Colonic mucosa (tissue), 4 donors: ENCODE measurements around the gene CEP164. TPM values are rescaled to one million over a fixed set of nuclear protein-coding genes. Genes with fewer than 3 reads are reported as not detected.

ENCODE experiments used
- DNase-seq: peaks from one replicate; pipeline ENCODE4 v3.0.0-alpha.2; 2020
- H3K27ac ChIP-seq: fragments of 200-600 bp; one replicate; pipeline ENCODE4 v1.8.0; 2021
- H3K27me3 ChIP-seq: fragments of 200-600 bp; one replicate; pipeline ENCODE4 v1.8.0; 2021
- H3K36me3 ChIP-seq: fragments of 200-600 bp; one replicate; pipeline ENCODE4 v1.8.0; 2021
- H3K4me1 ChIP-seq: fragments of 200-600 bp; one replicate; pipeline ENCODE4 v1.8.0; 2021; ENCODE audit warnings: mild to moderate bottlenecking
- H3K4me3 ChIP-seq: fragments of 200-600 bp; one replicate; pipeline ENCODE4 v1.8.0; 2021
- H3K9ac ChIP-seq, 2 donors: one replicate each; pipeline ENCODE4 v1.7.0; 2013; ENCODE audit warnings: control low read depth in 2 of 2, low read depth in 2 of 2, low read length in 2 of 2
- H3K9me3 ChIP-seq: fragments of 200-600 bp; one replicate; pipeline ENCODE4 v1.8.0; 2021
- CTCF ChIP-seq: fragments of 200-600 bp; IDR thresholded peaks from one replicate; pipeline ENCODE4 v1.8.0; 2022; ENCODE audit warnings: antibody characterized with exemption, mild to moderate bottlenecking
- intact Hi-C: fragments of 100-400 bp; cut with DNase I; formaldehyde crosslinking; loops from one replicate; pipeline ENCODE4 v1.14.1; 2022
- total RNA-seq, 2 donors: library from RNA; stranded (reverse); fragmentation: NEBNext Ultra II Directional in 1 of 2; extraction: Animal tissue kit (Norgen Biotek cat#: 25700) in 1 of 2; gene quantifications; one replicate each; pipeline ENCODE4 v1.2.1, GENCODE V29; 2021
- donor health status: healthy.
- donor health status: DM: no; HTN: no; CAD: no.
- donor health status: DM: no; HTN: no; CAD: no.

CEP164 gene
- total RNA-seq, 2 donors from 2014 or later = 12.4 to 19.2 TPM

DNA sequence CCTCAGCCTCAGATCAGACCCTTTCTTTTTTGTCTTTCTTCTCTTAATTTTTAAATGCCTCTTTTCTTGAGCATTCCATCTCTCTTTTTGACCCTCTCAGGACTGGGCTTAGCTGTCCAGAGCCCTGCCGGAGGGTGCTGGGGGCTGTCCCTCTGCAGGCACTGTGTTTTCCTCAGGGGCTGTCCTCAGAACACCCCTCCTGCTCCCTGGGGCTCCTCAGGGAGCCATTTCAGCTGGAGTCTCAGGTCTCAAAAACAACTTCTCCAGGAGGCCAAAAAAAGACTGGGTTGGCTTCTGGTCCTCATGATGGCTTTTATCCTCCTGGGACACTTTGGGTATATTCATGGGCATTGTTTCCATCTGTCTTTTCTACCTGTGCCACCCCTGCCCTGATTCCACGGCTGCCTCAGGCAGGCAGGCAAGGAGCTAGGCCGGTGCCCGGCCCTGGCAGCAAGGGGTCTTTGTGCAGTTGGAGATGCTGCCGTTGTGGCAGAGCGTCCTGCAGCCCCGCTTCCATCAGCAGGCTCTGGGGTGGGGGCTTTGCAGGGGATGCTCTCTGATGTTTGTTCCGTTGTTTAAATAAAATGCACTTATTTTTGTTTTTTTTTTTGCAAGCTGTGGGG, 85.1 kb downstream of the CEP164 start:
- H3K9me3 ChIP-seq = no peaks in the 10 kb centered on the region
- H3K9ac ChIP-seq = no peak overlapping the region
- no peak for DNase-seq
- TF ChIP-seq CTCF = no peak
- intact Hi-C loops = no loop called here
- no peak overlapping the region for H3K4me3 ChIP-seq
- H3K36me3 ChIP-seq = no peaks in the 10 kb centered on the region
- H3K4me1 ChIP-seq = no peaks in the 10 kb centered on the region
- no peaks in the 10 kb centered on the region for H3K27me3 ChIP-seq
- H3K27ac ChIP-seq = no peak overlapping the region

GRCh38 chr11:117413616-117414015, 86.0 kb downstream of the CEP164 start:
- H3K9ac ChIP-seq = no peak overlapping the region
- no peak for DNase-seq
- H3K27me3 ChIP-seq = no peaks in the 10 kb centered on the region
- no peak overlapping the region for H3K4me3 ChIP-seq
- H3K36me3 ChIP-seq = no peaks in the 10 kb centered on the region
- intact Hi-C loops = no loop called here
- H3K27ac ChIP-seq = no peak overlapping the region
- TF ChIP-seq CTCF = no peak
- no peaks in the 10 kb centered on the region for H3K4me1 ChIP-seq
- no peaks in the 10 kb centered on the region for H3K9me3 ChIP-seq

GRCh38 chr11:117414724-117415123, 87.1 kb downstream of the CEP164 start:
- TF ChIP-seq CTCF = no peak
- Histone ChIP-seq H3K27me3 (no peaks in the 10 kb centered on the region), H3K9me3 (no peaks in the 10 kb centered on the region), H3K27ac (no peak overlapping the region), H3K4me1 (no peaks in the 10 kb centered on the region), H3K9ac (no peak overlapping the region), H3K36me3 (no peaks in the 10 kb centered on the region), H3K4me3 (no peak overlapping the region)
- DNase-seq = no peak
- intact Hi-C loops = no loop called here

- intact Hi-C loops = no loop called here
Observed at GRCh38 chr11:117415358-117415896, 87.8 kb downstream of the CEP164 start.

GRCh38 chr11:117417342-117417741, 89.7 kb downstream of the CEP164 start:
- intact Hi-C loops = no loop called here
- H3K4me3 ChIP-seq = no peak overlapping the region
- no peak overlapping the region for H3K9ac ChIP-seq
- no peak for TF ChIP-seq CTCF
- no peaks in the 10 kb centered on the region for H3K4me1 ChIP-seq
- no peak overlapping the region for H3K27ac ChIP-seq
- no peaks in the 10 kb centered on the region for H3K9me3 ChIP-seq
- H3K36me3 ChIP-seq = no peaks in the 10 kb centered on the region
- H3K27me3 ChIP-seq = no peaks in the 10 kb centered on the region
- DNase-seq = no peak

More at GRCh38 chr11:117415358-117415896, 87.8 kb downstream of the CEP164 start:
- Histone ChIP-seq H3K9ac (no peak overlapping the region), H3K36me3 (no peaks in the 10 kb centered on the region), H3K27me3 (no peaks in the 10 kb centered on the region), H3K27ac (no peak overlapping the region), H3K4me3 (no peak overlapping the region), H3K4me1 (no peaks in the 10 kb centered on the region), H3K9me3 (no peaks in the 10 kb centered on the region)
- DNase-seq = no peak
- TF ChIP-seq CTCF = no peak
